Measurements from ENCODE around the gene GLRA1. TPM values are rescaled to one million over a fixed set of nuclear protein-coding genes. Genes with fewer than 3 reads are reported as not detected.

Gene GLRA1
- total and polyA plus RNA-seq, 2 donors from 2014 or later = not detected

- Histone ChIP-seq H3K27ac (ENCODE audit: low read depth in 2 of 2, low read length in 2 of 2) (no peak overlapping the region), H3K36me3 (ENCODE audit: control insufficient read depth in 2 of 3, insufficient read depth in 3 of 3, low read length in 3 of 3) (no peaks in the 10 kb centered on the region), H3K4me3 (ENCODE audit: low read length in 3 of 3) (no peak overlapping the region), H3K27me3 (ENCODE audit: control insufficient read depth, insufficient read depth, low read length) (no peaks in the 10 kb centered on the region), H3K4me1 (ENCODE audit: control insufficient read depth in 2 of 3, insufficient read depth in 2 of 3, low read depth in 1 of 3, low read length in 3 of 3) (peaks cover 0 to 3% (median 0%) of the 10 kb centered on the region in 3 donors), H3K9ac (ENCODE audit: low read length in 3 of 3) (no peak overlapping the region), H3K9me3 (ENCODE audit: control insufficient read depth in 2 of 3, insufficient read depth in 1 of 3, low read length in 3 of 3) (no peaks in the 10 kb centered on the region)
- FAIRE-seq (no peak), DNase-seq (no peak)
- intact Hi-C loops (cut with DNase I) = no loop called here
- TF ChIP-seq CTCF (IDR thresholded peaks at IDR 0.05; ENCODE audit: borderline replicate concordance, extremely low read depth, insufficient read depth) = no peak
Measured at GRCh38 chr5:151911011-151911410, 13.6 kb downstream of the GLRA1 start.

GRCh38 chr5:151909628-151910027 is 15.0 kb downstream of the GLRA1 start:
- Histone ChIP-seq H3K27me3 (ENCODE audit: control insufficient read depth, insufficient read depth, low read length) (no peaks in the 10 kb centered on the region), H3K27ac (ENCODE audit: low read depth in 2 of 2, low read length in 2 of 2) (no peak overlapping the region), H3K36me3 (ENCODE audit: control insufficient read depth in 2 of 3, insufficient read depth in 3 of 3, low read length in 3 of 3) (no peaks in the 10 kb centered on the region), H3K9ac (ENCODE audit: low read length in 3 of 3) (no peak overlapping the region), H3K9me3 (ENCODE audit: control insufficient read depth in 2 of 3, insufficient read depth in 1 of 3, low read length in 3 of 3) (no peaks in the 10 kb centered on the region), H3K4me3 (ENCODE audit: low read length in 3 of 3) (no peak overlapping the region), H3K4me1 (ENCODE audit: control insufficient read depth in 2 of 3, insufficient read depth in 2 of 3, low read depth in 1 of 3, low read length in 3 of 3) (peaks cover 0 to 5% (median 0%) of the 10 kb centered on the region in 3 donors)
- no peak for FAIRE-seq
- DNase-seq = no peak
- intact Hi-C loops (cut with DNase I) = no loop called here
- no peak for TF ChIP-seq CTCF (IDR thresholded peaks at IDR 0.05; ENCODE audit: borderline replicate concordance, extremely low read depth, insufficient read depth)

- H3K36me3 ChIP-seq (ENCODE audit: control insufficient read depth in 2 of 3, insufficient read depth in 3 of 3, low read length in 3 of 3) = no peaks in the 10 kb centered on the region
- H3K27me3 ChIP-seq (ENCODE audit: control insufficient read depth, insufficient read depth, low read length) = no peaks in the 10 kb centered on the region
- DNase-seq (peak in 2 of 5 donors; percentile 40 to 71), FAIRE-seq (no peak)
- intact Hi-C loops (cut with DNase I) = no loop called here
- no peak overlapping the region for H3K27ac ChIP-seq (ENCODE audit: low read depth in 2 of 2, low read length in 2 of 2)
- peaks cover 0 to 5% (median 0%) of the 10 kb centered on the region in 3 donors for H3K4me1 ChIP-seq (ENCODE audit: control insufficient read depth in 2 of 3, insufficient read depth in 2 of 3, low read depth in 1 of 3, low read length in 3 of 3)
- no peaks in the 10 kb centered on the region for H3K9me3 ChIP-seq (ENCODE audit: control insufficient read depth in 2 of 3, insufficient read depth in 1 of 3, low read length in 3 of 3)
- no peak overlapping the region for H3K4me3 ChIP-seq (ENCODE audit: low read length in 3 of 3)
- no peak for TF ChIP-seq CTCF (IDR thresholded peaks at IDR 0.05; ENCODE audit: borderline replicate concordance, extremely low read depth, insufficient read depth)
- no peak overlapping the region for H3K9ac ChIP-seq (ENCODE audit: low read length in 3 of 3)
Measured at GRCh38 chr5:151906246-151906645, 18.4 kb downstream of the GLRA1 start.

- Histone ChIP-seq H3K4me3 (ENCODE audit: low read length in 3 of 3) (no peak overlapping the region), H3K9me3 (ENCODE audit: control insufficient read depth in 2 of 3, insufficient read depth in 1 of 3, low read length in 3 of 3) (no peaks in the 10 kb centered on the region), H3K27ac (ENCODE audit: low read depth in 2 of 2, low read length in 2 of 2) (no peak overlapping the region), H3K9ac (ENCODE audit: low read length in 3 of 3) (no peak overlapping the region), H3K4me1 (ENCODE audit: control insufficient read depth in 2 of 3, insufficient read depth in 2 of 3, low read depth in 1 of 3, low read length in 3 of 3) (peaks cover 0 to 5% (median 0%) of the 10 kb centered on the region in 3 donors), H3K36me3 (ENCODE audit: control insufficient read depth in 2 of 3, insufficient read depth in 3 of 3, low read length in 3 of 3) (no peaks in the 10 kb centered on the region), H3K27me3 (ENCODE audit: control insufficient read depth, insufficient read depth, low read length) (no peaks in the 10 kb centered on the region)
- peak in 2 of 5 donors; percentile 18 to 37 for DNase-seq
- intact Hi-C loops (cut with DNase I) = no loop called here
- no peak for FAIRE-seq
- TF ChIP-seq CTCF (IDR thresholded peaks at IDR 0.05; ENCODE audit: borderline replicate concordance, extremely low read depth, insufficient read depth) = no peak
Measured at GRCh38 chr5:151905557-151905961, 19.1 kb downstream of the GLRA1 start.
